Measurements from ENCODE around the gene USB1. TPM values are rescaled to one million over a fixed set of nuclear protein-coding genes. Genes with fewer than 3 reads are reported as not detected.
"Not testable (repeated sequence)": the region's sequence is repeated elsewhere in the genome, so short reads cannot be mapped to it uniquely, and the experiment has no call there.

The USB1 gene
- total RNA-seq, 1 donor from 2014 or later: 133 TPM

DNA sequence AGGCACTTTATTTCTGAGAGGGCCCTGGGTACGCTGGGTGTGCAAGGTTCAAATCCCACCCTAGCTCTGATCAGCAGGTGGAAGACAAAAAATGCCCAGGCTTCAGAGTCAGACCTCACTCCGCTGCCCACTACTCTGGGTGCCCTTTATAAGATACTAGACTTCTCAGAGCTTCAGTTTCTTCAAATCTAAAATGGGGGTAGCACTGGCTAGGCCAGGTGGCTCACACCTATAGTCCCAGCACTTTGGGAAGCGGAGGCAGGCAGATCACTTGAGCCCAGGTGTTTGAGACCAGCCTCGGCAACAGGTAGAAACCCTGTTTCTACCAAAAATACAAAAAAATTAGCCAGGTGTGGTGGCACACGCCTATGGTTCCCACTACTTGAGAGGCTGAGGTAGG lies 1.7 kb downstream of the USB1 start:
- Histone ChIP-seq H3K36me3 (peaks cover 2 to 5% of the 10 kb centered on the region in 2 donors), H3K4me1 (peaks cover 12 to 19% of the 10 kb centered on the region in 2 donors), H3K4me3 (no peak overlapping the region), H3K27ac (no peak overlapping the region), H3K27me3 (no peaks in the 10 kb centered on the region), H3K9me3 (no peaks in the 10 kb centered on the region)
- no peak for DNase-seq (ENCODE audit: low spot score in 2 of 2)
- intact Hi-C loops (cut with DNase I): loop anchor here (5.0 to 10.0 kb wide), 3 partner anchors 244 to 512 kb away; partner anchors contain the start of genes GINS3 and SETD6
- TF ChIP-seq, protein P1, sequence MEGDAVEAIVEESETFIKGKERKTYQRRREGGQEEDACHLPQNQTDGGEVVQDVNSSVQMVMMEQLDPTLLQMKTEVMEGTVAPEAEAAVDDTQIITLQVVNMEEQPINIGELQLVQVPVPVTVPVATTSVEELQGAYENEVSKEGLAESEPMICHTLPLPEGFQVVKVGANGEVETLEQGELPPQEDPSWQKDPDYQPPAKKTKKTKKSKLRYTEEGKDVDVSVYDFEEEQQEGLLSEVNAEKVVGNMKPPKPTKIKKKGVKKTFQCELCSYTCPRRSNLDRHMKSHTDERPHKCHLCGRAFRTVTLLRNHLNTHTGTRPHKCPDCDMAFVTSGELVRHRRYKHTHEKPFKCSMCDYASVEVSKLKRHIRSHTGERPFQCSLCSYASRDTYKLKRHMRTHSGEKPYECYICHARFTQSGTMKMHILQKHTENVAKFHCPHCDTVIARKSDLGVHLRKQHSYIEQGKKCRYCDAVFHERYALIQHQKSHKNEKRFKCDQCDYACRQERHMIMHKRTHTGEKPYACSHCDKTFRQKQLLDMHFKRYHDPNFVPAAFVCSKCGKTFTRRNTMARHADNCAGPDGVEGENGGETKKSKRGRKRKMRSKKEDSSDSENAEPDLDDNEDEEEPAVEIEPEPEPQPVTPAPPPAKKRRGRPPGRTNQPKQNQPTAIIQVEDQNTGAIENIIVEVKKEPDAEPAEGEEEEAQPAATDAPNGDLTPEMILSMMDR (IDR thresholded peaks at IDR 0.05): no peak

GRCh38 chr16:58004736-58005135 lies 3.5 kb downstream of the USB1 start:
- not testable (repeated sequence) for H3K4me1 ChIP-seq, H3K27me3 ChIP-seq, H3K36me3 ChIP-seq, H3K9me3 ChIP-seq
- peak in 1 of 2 donors; percentile 76 for DNase-seq (ENCODE audit: low spot score in 2 of 2)
- Histone ChIP-seq H3K27ac (peak overlapping the region in 1 of 2 donors; percentile 28), H3K4me3 (peak overlapping the region in 1 of 2 donors; percentile 26)
- intact Hi-C loops (cut with DNase I): loop anchor here (1.0 to 10.0 kb wide), 5 partner anchors 243 to 510 kb away; partner anchors contain the start of genes GINS3 and SETD6

- Histone ChIP-seq H3K9me3 (no peaks in the 10 kb centered on the region), H3K36me3 (peaks cover 26 to 41% of the 10 kb centered on the region in 2 donors), H3K27ac (no peak overlapping the region), H3K4me3 (no peak overlapping the region), H3K27me3 (no peaks in the 10 kb centered on the region), H3K4me1 (peaks cover 0 to 2% of the 10 kb centered on the region in 2 donors)
- DNase-seq (ENCODE audit: low spot score in 2 of 2): no peak
- intact Hi-C loops (cut with DNase I): loop anchor here (10.0 kb wide), 1 partner anchor 505 kb away; the partner anchor contains the start of gene SETD6
- TF ChIP-seq, protein P1 (IDR thresholded peaks at IDR 0.05): no peak
Observed at GRCh38 chr16:58009856-58010416, 8.7 kb downstream of the USB1 start.

DNA sequence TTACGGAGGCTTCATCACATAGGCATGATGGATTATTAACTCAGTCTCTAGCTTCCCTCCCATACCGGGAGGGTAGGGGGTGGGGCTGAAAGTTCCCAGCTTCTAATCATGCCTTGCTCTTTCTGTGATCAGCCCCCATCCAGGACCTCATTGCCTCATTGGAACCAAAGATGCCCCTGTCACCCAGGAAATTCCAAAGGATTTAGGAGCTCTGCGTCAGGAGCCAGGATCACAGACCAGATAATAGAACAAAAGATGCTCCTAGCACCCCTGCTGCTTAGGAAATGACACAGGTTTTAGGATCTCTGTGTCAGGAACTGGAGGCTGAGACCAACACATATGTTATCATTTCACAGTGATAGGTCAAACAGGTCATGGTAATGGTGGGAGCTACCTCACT lies 9.7 kb downstream of the USB1 start:
- Histone ChIP-seq H3K27me3 (no peaks in the 10 kb centered on the region), H3K4me3 (no peak overlapping the region), H3K9me3 (no peaks in the 10 kb centered on the region), H3K36me3 (peaks cover 30 to 41% of the 10 kb centered on the region in 2 donors), H3K4me1 (no peaks in the 10 kb centered on the region), H3K27ac (no peak overlapping the region)
- intact Hi-C loops (cut with DNase I): no loop called here
- TF ChIP-seq, protein P1 (IDR thresholded peaks at IDR 0.05): no peak
- no peak for DNase-seq (ENCODE audit: low spot score in 2 of 2)

DNA sequence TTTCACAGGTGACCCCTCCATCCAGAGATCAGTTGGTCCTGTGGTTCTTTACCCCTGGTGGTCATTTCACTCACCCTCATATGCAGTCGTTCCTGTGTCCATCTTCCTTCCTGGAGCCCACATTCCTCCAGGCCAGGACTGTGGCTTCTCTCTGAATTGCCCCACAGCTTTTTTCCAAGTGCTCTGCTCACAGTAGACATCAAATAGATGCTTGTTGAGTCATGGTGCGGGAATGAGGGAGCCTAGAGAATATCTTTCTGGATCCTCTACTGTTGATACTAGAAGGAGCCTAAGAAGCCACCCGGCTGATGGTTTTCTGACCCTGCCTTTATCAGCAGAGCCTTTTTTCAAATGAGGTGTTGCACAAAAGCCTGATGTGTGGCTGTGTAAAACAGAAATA lies 10.4 kb downstream of the USB1 start:
- no peaks in the 10 kb centered on the region for H3K4me1 ChIP-seq
- no peak overlapping the region for H3K4me3 ChIP-seq
- no peak for DNase-seq (ENCODE audit: low spot score in 2 of 2)
- no peak overlapping the region for H3K27ac ChIP-seq
- TF ChIP-seq, protein P1 (IDR thresholded peaks at IDR 0.05): no peak
- intact Hi-C loops (cut with DNase I): no loop called here
- peaks cover 30 to 38% of the 10 kb centered on the region in 2 donors for H3K36me3 ChIP-seq
- no peaks in the 10 kb centered on the region for H3K9me3 ChIP-seq
- H3K27me3 ChIP-seq: no peaks in the 10 kb centered on the region

DNA sequence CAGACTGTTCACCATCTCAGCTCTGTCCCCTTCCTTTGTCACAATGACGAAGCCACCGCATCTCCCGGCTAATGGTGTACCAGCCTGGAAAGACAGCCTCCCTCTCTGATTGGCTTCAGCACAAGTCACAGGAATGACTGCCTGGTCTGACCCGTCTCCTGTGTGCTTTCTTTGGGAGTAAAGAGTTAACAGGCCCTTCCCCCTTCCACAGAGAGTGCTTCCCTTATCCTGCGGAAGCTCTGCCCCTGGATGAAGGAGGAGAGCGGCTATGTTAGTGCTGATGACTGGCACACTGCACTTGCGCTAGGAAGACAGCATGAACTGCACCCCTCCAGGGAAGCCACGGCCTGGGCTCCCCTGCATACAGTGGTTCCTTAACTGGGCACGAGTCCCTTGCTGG lies 11.3 kb downstream of the USB1 start:
- no peaks in the 10 kb centered on the region for H3K9me3 ChIP-seq
- H3K4me3 ChIP-seq: no peak overlapping the region
- no peaks in the 10 kb centered on the region for H3K4me1 ChIP-seq
- DNase-seq (ENCODE audit: low spot score in 2 of 2): no peak
- intact Hi-C loops (cut with DNase I): no loop called here
- H3K36me3 ChIP-seq: peaks cover 30 to 42% of the 10 kb centered on the region in 2 donors
- TF ChIP-seq, protein P1 (IDR thresholded peaks at IDR 0.05): no peak
- no peak overlapping the region for H3K27ac ChIP-seq
- H3K27me3 ChIP-seq: no peaks in the 10 kb centered on the region

All from ascending aorta (tissue), 2 donors.